ENCODE data around the gene BMP8A.

- TF ChIP-seq CTCF (IDR thresholded peaks at IDR 0.05; ENCODE audit: borderline replicate concordance, extremely low read depth, low read length, poor library complexity, severe bottlenecking) = no peak
- no peak for TF ChIP-seq EZH2 (IDR thresholded peaks at IDR 0.05; ENCODE audit: borderline replicate concordance, low read depth, low read length, severe bottlenecking)
Observed at GRCh38 chr1:39571178-39571483, 79.7 kb downstream of the BMP8A start.

All from DND-41 (cell line).